ENCODE results near the gene BPHL.

DNA sequence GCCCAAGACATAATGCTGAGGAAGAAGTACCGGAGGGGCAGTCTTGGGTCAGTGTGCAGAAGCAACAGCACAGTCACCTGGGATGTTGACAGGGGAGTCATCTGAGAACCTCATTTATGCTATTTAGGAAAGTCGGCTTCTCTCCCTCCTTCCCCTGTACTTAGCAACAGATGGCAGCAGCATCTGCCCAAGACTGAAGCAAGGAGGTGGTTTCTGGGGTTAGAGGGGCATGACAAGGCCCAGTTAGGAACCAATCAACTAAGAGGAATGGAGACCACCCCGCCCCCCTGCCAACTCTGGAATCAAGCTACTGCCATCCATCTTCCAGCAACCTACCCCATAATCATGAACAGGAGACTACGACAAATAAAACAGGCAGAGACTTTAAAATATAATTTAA lies 28.5 kb upstream of the BPHL start:
- TF ChIP-seq, protein P1, sequence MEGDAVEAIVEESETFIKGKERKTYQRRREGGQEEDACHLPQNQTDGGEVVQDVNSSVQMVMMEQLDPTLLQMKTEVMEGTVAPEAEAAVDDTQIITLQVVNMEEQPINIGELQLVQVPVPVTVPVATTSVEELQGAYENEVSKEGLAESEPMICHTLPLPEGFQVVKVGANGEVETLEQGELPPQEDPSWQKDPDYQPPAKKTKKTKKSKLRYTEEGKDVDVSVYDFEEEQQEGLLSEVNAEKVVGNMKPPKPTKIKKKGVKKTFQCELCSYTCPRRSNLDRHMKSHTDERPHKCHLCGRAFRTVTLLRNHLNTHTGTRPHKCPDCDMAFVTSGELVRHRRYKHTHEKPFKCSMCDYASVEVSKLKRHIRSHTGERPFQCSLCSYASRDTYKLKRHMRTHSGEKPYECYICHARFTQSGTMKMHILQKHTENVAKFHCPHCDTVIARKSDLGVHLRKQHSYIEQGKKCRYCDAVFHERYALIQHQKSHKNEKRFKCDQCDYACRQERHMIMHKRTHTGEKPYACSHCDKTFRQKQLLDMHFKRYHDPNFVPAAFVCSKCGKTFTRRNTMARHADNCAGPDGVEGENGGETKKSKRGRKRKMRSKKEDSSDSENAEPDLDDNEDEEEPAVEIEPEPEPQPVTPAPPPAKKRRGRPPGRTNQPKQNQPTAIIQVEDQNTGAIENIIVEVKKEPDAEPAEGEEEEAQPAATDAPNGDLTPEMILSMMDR (conservative IDR thresholded peaks at IDR 0.05; ENCODE audit: low read length) = no peak
- no peak for TF ChIP-seq EZH2phosphoT487 (IDR thresholded peaks at IDR 0.05; ENCODE audit: borderline replicate concordance, low read depth, low read length)
